ENCODE data around the gene DRAXIN. TPM values are rescaled to one million over a fixed set of nuclear protein-coding genes. Genes with fewer than 3 reads are reported as not detected.

Gene DRAXIN
- total and polyA plus RNA-seq, 12 donors, result under 0.01 to 0.08 (median 0.06) TPM; not detected in 7

GRCh38 chr1:11766429-11766776 is 74.9 kb downstream of the DRAXIN start:
- Histone ChIP-seq H3K36me3 (replicated peaks in 1 of 2) (no peaks in the 10 kb centered on the region), H3K27me3 (peaks cover 6% of the 10 kb centered on the region), H3K4me3 (no peak overlapping the region), H3K9me3 (replicated peaks in 1 of 3) (no peaks in the 10 kb centered on the region), H3K27ac (no peak overlapping the region), H3K4me1 (replicated peaks in 1 of 2) (no peaks in the 10 kb centered on the region)
- DNase-seq, result no peak
- 75 to 82% (median 76%) methylated on average over 4 to 14 of the region's 14 CpGs; no CpG with 5 or more reads in 1 of the 4 donors for WGBS, 4 donors
- TF ChIP-seq CTCF (IDR thresholded peaks at IDR 0.05), result no peak
- TF ChIP-seq POLR2A (IDR thresholded peaks at IDR 0.05), result no peak
- intact Hi-C loops (cut with DNase I), result no loop called here

GRCh38 chr1:11767922-11768704 is 76.6 kb downstream of the DRAXIN start:
- TF ChIP-seq CTCF (IDR thresholded peaks at IDR 0.05), result no peak
- no peak for TF ChIP-seq POLR2A (IDR thresholded peaks at IDR 0.05)
- no peaks in the 10 kb centered on the region for H3K27me3 ChIP-seq
- no peak overlapping the region for H3K27ac ChIP-seq
- DNase-seq, result no peak
- no peaks in the 10 kb centered on the region for H3K36me3 ChIP-seq (replicated peaks in 1 of 2)
- intact Hi-C loops (cut with DNase I), result no loop called here
- H3K4me1 ChIP-seq (replicated peaks in 1 of 2), result no peaks in the 10 kb centered on the region
- 72 to 76% (median 75%) methylated on average over 15 to 16 of the region's 16 CpGs for WGBS, 4 donors
- no peak overlapping the region for H3K4me3 ChIP-seq
- H3K9me3 ChIP-seq (replicated peaks in 1 of 3), result no peaks in the 10 kb centered on the region

- intact Hi-C loops (cut with DNase I), result no loop called here
- H3K27me3 ChIP-seq, result no peaks in the 10 kb centered on the region
- no peaks in the 10 kb centered on the region for H3K36me3 ChIP-seq (replicated peaks in 1 of 2)
- TF ChIP-seq CTCF (IDR thresholded peaks at IDR 0.05) (no peak), POLR2A (IDR thresholded peaks at IDR 0.05) (no peak)
- H3K4me3 ChIP-seq, result no peak overlapping the region
- H3K9me3 ChIP-seq (replicated peaks in 1 of 3), result no peaks in the 10 kb centered on the region
- no peaks in the 10 kb centered on the region for H3K4me1 ChIP-seq (replicated peaks in 1 of 2)
- WGBS, 4 donors, result 59 to 72% (median 65%) methylated on average over 2 to 4 of the region's 4 CpGs
- H3K27ac ChIP-seq, result no peak overlapping the region
- no peak for DNase-seq
Measured at GRCh38 chr1:11768821-11769220, 77.3 kb downstream of the DRAXIN start.

GRCh38 chr1:11769274-11769673 is 77.8 kb downstream of the DRAXIN start:
- H3K27ac ChIP-seq, result no peak overlapping the region
- H3K4me1 ChIP-seq (replicated peaks in 1 of 2), result no peaks in the 10 kb centered on the region
- no peaks in the 10 kb centered on the region for H3K9me3 ChIP-seq (replicated peaks in 1 of 3)
- TF ChIP-seq CTCF (IDR thresholded peaks at IDR 0.05), result no peak
- no peak for TF ChIP-seq POLR2A (IDR thresholded peaks at IDR 0.05)
- intact Hi-C loops (cut with DNase I), result no loop called here
- no peak overlapping the region for H3K4me3 ChIP-seq
- DNase-seq, result no peak
- no peaks in the 10 kb centered on the region for H3K36me3 ChIP-seq (replicated peaks in 1 of 2)
- WGBS, 4 donors, result 82 to 91% (median 86%) methylated on average over 4 of the region's 4 CpGs
- no peaks in the 10 kb centered on the region for H3K27me3 ChIP-seq
